ENCODE results near the gene PLEKHJ1.

DNA sequence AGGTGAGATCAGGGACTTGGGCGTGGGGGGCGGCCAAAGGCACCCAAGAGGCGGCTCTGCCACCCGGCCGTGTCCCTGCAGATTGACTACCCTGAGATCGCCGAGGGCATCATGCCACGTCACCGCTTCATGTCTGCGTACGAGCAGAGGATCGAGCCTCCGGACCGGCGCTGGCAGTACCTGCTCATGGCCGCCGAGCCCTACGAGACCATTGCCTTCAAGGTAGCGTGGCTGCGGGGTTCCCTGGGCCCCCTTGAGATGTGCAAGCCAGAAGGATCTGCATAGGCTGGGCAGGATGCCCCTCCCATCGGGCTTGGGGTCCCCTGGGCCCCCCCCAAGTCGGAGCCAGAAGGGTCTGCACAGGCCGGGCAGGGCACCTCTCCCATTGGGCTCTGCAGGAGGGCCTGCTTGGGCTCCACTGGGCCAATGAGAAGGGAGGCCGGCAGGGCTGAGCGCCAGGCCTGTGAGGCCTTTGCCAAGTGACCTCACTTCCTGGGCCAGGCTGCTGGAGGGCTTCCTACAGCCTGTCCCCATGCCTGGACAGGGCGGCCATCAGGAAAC, 10.8 kb upstream of the PLEKHJ1 start:
- TF ChIP-seq, protein P1, sequence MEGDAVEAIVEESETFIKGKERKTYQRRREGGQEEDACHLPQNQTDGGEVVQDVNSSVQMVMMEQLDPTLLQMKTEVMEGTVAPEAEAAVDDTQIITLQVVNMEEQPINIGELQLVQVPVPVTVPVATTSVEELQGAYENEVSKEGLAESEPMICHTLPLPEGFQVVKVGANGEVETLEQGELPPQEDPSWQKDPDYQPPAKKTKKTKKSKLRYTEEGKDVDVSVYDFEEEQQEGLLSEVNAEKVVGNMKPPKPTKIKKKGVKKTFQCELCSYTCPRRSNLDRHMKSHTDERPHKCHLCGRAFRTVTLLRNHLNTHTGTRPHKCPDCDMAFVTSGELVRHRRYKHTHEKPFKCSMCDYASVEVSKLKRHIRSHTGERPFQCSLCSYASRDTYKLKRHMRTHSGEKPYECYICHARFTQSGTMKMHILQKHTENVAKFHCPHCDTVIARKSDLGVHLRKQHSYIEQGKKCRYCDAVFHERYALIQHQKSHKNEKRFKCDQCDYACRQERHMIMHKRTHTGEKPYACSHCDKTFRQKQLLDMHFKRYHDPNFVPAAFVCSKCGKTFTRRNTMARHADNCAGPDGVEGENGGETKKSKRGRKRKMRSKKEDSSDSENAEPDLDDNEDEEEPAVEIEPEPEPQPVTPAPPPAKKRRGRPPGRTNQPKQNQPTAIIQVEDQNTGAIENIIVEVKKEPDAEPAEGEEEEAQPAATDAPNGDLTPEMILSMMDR (IDR thresholded peaks at IDR 0.05) = no peak
- TF ChIP-seq POLR2A (IDR thresholded peaks at IDR 0.05) = no peak
